KBM-7 (cell line): ENCODE measurements around the gene JARID2.
"Not testable (repeated sequence)": the region's sequence is repeated elsewhere in the genome, so short reads cannot be mapped to it uniquely, and the experiment has no call there.

Experiments used
- DNase-seq: peaks from one replicate; pipeline ENCODE4 v3.0.0-alpha.2; 2015
- in situ Hi-C: fragments of 300-500 bp; cut with MboI; formaldehyde crosslinking; loops from 2 replicates; pipeline ENCODE4 v1.14.3; 2020; ENCODE audit warnings: low sequenced_read_pairs, low pct_unique_long_range_greater_than_20kb, mixed read lengths

Gene JARID2

DNA sequence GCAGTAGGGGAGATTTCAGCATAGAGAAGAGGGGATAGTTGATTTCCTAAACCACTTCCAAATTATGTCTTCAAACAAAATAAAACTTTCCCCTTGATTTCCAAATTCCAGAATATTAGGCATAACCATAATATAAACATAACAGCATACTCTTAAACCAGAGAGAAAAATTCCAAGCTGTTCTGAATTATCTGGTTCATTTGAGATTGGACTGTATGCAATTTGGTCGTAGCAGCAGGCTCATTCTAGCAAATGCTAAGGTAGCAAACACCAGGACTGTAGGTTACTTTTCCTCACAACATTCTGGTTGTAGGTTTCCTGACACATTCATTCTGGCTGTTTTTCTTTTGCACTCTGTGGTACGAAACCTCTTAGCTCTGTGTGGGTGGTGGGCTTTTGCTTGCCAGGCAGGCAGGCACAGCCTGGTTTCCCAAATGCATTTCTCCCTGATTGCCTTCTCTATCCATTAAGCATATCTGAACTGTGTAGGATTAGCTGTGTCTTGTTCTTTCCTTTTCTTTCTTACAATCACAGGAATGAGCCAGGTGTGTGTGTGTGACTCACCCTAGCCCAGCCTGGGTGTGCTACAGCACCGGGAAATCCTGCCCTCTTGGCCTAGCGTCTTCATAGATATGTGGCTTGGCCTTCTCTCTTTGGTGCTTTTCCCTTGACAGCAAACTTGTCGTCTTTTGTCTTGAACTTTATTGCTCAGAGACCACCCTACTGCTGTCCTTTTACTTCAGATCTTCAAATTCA, 77.1 kb downstream of the JARID2 start:
- in situ Hi-C loops: no loop called here
- DNase-seq: no peak

GRCh38 chr6:15323611-15324010, 77.7 kb downstream of the JARID2 start:
- in situ Hi-C loops, DNase-seq: not testable (repeated sequence)

DNA sequence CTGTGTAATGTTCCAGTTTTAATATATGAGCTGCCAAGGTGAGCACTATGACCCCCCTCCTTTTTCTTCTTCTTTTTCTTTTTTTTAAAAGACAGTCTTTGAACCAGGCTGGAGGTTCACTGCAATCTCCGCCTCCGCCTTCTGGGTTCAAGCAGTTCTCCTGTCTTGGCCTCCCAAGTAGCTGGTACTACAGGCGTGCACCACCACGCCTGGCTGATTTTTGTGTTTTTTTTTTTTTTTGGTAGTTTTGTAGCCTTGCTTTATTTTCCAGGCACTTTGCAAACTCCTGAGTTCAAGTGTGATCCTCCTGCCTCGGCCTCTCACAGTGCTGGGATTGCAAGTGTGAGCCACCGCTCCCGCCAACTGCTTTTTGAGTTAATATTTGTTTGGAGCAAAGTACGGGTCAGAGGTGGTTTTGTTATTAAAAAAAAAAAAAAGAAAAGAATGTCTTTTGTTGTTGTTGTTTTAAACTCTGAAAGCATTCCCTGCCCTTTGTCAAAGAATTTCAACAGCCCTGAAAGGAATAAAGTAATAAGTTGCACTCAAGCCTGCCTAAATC, 78.6 kb downstream of the JARID2 start:
- in situ Hi-C loops: no loop called here
- no peak for DNase-seq

DNA sequence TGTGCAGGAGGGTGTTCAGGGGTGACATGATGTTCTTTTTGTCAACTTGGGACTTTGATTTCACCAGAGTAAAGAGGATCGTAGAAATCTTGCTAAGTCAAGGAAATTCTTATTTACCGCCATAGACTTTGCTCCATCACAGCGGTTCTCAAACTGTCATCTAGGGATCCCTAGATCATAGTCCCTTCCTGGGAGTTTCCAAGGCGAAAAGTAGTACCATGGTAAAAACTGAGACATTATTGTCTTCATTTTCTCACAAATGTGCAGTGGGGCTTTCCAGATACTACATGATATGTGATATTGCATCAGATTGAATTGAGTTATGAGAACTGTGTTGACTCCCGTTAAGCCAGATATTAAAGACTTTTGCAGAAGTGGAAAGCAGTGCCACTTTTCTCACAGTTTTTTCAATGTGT, 79.7 kb downstream of the JARID2 start:
- no peak for DNase-seq
- in situ Hi-C loops: no loop called here

- in situ Hi-C loops: no loop called here
Observed at GRCh38 chr6:15326067-15326614, 80.3 kb downstream of the JARID2 start.

DNA sequence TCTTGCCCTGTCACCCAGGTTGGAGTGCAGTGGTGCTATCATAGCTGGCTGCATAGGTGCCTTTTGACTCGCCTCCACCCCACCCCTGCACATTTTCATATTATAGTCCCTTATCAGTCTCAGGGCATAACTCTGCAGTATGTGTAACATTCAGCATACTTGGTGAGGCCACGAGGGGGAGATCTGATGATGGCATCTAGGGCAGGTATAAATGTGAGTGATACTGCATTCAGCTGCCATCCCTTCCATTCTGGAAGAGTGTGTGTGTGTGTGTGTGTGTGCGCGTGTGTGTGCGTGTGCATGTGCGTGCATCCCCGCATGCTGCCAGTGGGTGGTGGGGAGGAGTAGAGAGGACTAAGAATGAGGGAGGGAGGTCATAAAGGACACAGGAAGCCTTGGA, 81.4 kb downstream of the JARID2 start:
- DNase-seq: peak; percentile 64
- in situ Hi-C loops: no loop called here

More at GRCh38 chr6:15326067-15326614, 80.3 kb downstream of the JARID2 start:
- no peak for DNase-seq

GRCh38 chr6:15329197-15329671, 83.4 kb downstream of the JARID2 start:
- in situ Hi-C loops: no loop called here
- no peak for DNase-seq

DNA sequence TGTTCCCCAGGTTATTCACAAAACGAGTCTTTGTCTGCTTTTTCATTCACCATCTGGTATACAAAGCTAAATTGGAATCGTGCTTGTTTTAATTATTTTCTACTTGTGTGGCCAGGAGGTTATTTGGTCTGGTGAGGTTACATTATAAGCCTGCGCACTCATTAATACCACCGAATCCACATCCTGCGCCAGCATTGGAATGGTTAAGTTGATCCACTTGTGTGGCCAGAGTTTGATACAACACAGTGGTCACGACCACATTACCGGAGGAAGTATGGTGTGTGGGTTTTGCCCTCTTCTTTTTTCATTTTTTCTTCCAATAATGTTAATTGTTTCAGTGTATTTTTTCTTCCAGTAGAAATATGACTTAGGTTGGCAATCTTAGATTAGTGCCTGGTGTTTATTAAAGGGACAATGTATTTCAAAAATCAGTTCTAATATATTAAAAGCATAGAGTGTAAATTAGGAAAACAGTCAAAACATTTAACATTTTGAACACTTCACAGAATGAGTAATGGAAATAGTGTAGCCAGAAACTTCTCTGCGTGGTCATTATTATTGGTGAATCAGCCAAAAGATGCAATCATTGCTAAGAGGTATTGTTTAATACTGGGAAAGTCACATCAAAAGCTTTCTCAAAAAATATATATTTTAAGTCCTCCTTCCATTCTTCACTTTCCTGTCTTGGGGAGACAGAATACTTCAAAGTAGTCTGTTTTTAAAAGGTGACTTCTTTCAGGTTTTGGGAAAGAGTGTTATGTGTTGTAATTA, 84.5 kb downstream of the JARID2 start:
- peak; percentile 33 for DNase-seq
- in situ Hi-C loops: no loop called here

DNA sequence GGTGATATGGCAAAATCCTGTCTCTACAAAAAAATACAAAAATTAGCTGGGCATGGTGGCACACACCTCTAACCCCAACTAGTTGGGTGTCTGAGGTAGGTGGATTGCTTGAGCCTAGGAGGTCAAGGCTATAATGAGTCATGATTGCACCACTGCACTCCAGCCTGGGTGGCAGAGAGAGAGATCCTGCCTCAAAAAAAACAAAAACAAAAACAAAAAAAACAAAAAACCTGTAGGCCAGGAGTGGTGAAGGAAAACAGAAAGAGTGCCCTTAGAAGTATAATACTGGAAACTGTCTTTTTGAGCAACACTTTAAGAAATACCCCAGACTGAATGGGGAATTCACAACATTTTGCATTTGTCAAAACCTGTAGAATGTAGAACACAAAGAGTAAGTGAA, 85.3 kb downstream of the JARID2 start:
- in situ Hi-C loops: no loop called here

DNA sequence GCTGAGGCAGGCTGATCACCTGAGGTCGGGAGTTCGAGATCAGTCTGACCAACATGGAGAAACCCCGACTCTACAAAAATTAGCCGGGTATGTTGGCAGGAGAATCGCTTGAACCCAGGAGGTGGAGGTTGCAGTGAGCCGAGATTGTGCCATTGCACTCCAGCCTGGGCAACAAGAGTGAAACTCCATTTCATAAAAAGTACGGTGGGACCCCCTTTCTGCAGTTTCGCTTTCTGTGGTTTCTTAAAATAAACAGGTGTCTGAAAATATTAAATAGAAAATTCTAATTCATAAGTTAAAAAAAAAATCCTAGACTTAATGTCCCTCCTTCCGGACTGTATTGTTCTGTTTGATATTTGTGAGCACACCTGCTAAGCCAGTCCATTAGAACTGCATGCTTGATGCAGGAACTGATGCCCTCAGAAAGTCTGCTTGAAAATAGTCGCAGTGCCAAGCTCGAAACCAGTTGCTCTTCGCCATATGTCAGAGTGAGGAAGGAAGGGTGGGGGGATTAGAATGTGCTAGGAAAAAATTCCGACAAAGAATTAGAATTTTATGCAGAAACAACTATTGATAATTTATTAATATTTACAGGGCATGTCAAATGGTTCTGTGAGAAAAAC, 85.9 kb downstream of the JARID2 start:
- in situ Hi-C loops: no loop called here
- DNase-seq: no peak

More for the DNA sequence above, 85.3 kb downstream of the JARID2 start:
- no peak for DNase-seq

DNA sequence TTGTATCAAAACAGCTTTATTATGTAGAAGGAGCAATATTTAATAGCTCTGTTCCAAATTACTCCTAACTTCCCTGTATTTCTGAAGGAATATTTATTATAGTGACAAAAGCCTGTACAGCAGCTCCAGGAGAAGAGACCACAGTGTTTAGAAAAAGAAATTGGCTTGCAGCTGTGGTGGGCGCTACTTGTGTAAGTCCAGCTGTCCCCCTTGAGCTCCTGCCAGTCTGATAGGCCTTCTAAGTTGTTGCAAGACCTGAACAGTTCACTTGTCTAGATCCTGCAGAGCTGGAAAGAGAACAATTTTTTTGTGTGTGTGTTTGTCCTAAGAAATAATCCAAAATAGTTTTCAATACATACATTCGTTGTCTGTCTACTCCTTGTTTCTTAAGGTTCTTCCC, 86.6 kb downstream of the JARID2 start:
- in situ Hi-C loops: no loop called here
- no peak for DNase-seq

DNA sequence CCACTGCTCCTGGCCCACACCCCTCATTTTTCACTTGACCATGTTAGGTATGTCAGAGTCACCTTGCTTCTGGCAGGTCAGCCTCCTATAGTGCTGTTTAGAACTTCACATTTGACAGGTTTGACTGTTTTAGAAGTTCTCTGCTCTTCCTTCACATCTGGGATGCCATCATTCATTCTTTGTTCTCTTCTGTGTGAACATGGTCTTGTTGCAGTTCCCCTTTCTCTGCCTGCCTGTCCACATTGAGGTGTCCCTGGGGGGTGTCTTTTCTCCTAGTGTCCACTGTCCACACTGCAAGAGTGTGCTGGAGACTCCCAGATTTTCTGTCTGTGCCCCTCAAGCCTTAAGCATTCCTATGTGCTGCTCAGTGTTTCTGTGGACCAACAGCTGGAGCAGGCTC, 89.5 kb downstream of the JARID2 start:
- DNase-seq: no peak
- in situ Hi-C loops: no loop called here

GRCh38 chr6:15335916-15336315, 90.0 kb downstream of the JARID2 start:
- in situ Hi-C loops: no loop called here
- no peak for DNase-seq

DNA sequence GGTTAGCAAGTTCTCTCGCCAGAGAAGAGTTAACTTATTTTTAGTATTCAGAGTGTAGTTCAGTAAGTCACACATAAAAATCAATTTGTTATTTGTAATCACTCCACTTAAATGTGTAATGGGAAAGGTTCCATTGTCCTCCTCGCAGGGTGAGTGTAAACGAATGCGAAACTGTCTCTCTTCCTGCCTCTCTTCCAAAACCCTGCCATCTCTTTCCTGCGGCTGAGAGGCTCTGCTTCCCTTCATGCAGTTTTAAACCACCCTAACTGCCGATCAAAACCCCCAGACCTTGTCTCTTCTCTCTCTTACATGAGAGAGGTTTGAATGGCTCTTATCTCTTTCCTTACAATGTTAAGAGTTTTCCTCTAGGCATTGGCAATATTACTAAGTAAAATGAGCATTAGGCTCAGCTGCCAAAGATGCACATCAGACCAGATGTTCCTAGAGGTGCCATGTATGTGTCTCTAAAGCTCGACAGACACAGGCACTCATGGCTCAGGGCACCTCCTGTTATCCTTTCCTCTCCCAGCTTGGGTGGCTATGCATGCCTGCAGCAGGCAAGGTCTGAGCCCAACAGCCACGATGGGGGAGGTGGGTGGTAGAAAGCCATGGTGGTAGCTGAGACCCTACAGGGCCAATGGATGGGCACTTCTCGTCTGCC, 91.2 kb downstream of the JARID2 start:
- in situ Hi-C loops: no loop called here
- no peak for DNase-seq

- in situ Hi-C loops: no loop called here
- no peak for DNase-seq
Observed at GRCh38 chr6:15337582-15337981, 91.7 kb downstream of the JARID2 start.

DNA sequence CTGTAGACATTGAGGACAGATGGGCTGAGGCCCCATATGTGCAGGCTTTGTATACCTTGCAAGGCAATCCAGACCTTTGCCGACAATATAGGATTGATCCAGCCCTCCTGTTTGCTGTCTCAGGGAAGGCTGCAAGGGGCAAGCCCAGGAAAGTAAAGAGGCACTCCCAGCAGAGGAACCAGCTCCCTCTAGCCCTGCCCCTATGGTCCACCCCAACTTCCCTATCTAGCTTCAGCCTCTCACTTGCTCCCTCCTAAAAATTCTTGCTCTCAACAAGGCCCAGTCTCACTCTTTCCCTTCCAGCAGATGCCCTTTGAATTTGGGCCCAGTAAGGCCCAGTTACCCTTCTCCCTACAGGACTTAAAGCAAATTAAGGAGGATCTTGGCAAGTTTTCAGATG, 92.6 kb downstream of the JARID2 start:
- DNase-seq: no peak
- in situ Hi-C loops: no loop called here

GRCh38 chr6:15339081-15339480, 93.2 kb downstream of the JARID2 start:
- no peak for DNase-seq
- in situ Hi-C loops: no loop called here

- in situ Hi-C loops: no loop called here
Observed at GRCh38 chr6:15340105-15340601, 94.3 kb downstream of the JARID2 start.

DNA sequence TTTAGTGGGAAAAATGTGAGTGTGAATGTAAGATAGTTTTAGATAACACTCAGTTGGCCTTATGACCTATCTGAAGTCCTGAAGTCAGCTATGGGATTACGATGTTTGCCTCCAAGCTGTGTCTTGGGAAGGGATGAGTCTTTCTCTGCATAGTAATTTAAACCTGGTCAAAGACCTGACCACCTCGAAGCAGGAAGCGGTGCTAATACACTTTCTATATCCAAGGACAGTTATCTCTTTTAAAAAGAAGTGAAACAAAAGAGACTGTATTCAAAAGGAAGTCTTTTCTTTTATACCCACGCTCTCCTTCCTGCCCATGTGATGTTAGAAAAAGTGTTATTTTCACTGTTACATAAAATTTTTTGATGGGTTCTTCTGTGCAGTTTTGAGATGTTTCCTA, 94.9 kb downstream of the JARID2 start:
- no peak for DNase-seq
- in situ Hi-C loops: no loop called here

More at GRCh38 chr6:15340105-15340601, 94.3 kb downstream of the JARID2 start:
- DNase-seq: no peak
